Tracheal epithelial cell (primary cell): ENCODE measurements around the gene C1QTNF9. TPM values are rescaled to one million over a fixed set of nuclear protein-coding genes. Genes with fewer than 3 reads are reported as not detected.

Experiments used
- total RNA-seq: library from RNA; depleted of rRNA; stranded (reverse); fragments of >200 nt; gene quantifications from 2 replicates; pipeline ENCODE4 v1.2.1, GENCODE V29; 2014

C1QTNF9 gene, protein sequence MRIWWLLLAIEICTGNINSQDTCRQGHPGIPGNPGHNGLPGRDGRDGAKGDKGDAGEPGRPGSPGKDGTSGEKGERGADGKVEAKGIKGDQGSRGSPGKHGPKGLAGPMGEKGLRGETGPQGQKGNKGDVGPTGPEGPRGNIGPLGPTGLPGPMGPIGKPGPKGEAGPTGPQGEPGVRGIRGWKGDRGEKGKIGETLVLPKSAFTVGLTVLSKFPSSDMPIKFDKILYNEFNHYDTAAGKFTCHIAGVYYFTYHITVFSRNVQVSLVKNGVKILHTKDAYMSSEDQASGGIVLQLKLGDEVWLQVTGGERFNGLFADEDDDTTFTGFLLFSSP
- not detected in 2 replicates for total RNA-seq

DNA sequence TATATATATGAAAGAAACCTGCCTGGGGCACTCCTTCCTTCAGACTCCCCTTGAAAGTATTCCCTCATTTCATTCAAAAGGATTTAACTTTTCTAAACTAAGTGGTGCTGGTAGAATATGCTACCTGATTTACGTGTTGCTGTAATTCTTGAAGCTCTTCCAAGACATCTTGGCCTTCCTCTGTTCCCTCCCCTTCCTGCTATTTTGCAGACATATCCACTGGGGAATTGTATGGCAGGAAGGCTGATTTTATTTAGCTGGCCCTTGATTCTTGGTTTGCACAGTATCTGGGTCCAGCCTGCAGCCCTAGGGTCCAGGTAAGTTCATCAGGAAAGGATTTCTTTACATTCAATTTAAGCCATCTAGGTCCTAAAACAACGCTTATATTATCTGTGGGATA, at the start of gene C1QTNF9:
TSS of gene C1QTNF9 (plus strand) at position 281 of the 400 bp plus-strand sequence. CDS start 6,424 bp downstream, outside the sequence.

Other genes starting within 250 kb of the C1QTNF9 start
- 1.7 and 1.9 TPM in 2 replicates for gene SPATA13, start 148.9 kb upstream of the C1QTNF9 start, total RNA-seq
- 24.3 and 24.5 TPM in 2 replicates for gene PARP4, start 203.2 kb downstream of the C1QTNF9 start, total RNA-seq